ENCODE data around the gene LGALS7B. TPM values are rescaled to one million over a fixed set of nuclear protein-coding genes. Genes with fewer than 3 reads are reported as not detected.

The LGALS7B gene
- total and polyA plus RNA-seq, 2 of the 4 experiments (the other 2 are of a cell fraction): not detected

- in situ Hi-C loops (cut with MboI; ENCODE audit: low sequenced_read_pairs) (loop anchor here (25.0 kb wide), 1 partner anchor 171 kb away; the partner anchor contains the start of gene CCER2), dilution Hi-C loops (cut with HindIII; ENCODE audit: low sequenced_read_pairs, unreplicated experiment) (no loop called here), intact Hi-C loops (cut with micrococcal nuclease) (no loop called here)
- H3K18ac ChIP-seq (ENCODE audit: low read depth, low read length): no peak overlapping the region
- no peak overlapping the region for H3K56ac ChIP-seq (ENCODE audit: extremely low read depth, insufficient read depth, low read length)
- no peak overlapping the region for H4K5ac ChIP-seq (ENCODE audit: low read depth, low read length)
- H2AFZ ChIP-seq (replicated peaks; ENCODE audit: low read length, poor library complexity): peak overlapping the region; percentile 67
- DNase-seq (no peak), ATAC-seq (ENCODE audit: low read depth) (no peak)
- no peaks in the 10 kb centered on the region for H3K4me1 ChIP-seq (ENCODE audit: control insufficient read depth, insufficient read depth, low read length)
- no peak overlapping the region for H3K4me2 ChIP-seq (ENCODE audit: low read depth, low read length)
- TF ChIP-seq ELK1 (IDR thresholded peaks at IDR 0.05; ENCODE audit: borderline replicate concordance, low read depth, low read length): no peak
- no peak for TF ChIP-seq MAZ (IDR thresholded peaks at IDR 0.05; ENCODE audit: borderline replicate concordance, low read depth, low read length)
- TF ChIP-seq RFX5 (IDR thresholded peaks at IDR 0.05; ENCODE audit: low read depth, low read length): no peak
- no peak for TF ChIP-seq POLR2A (IDR thresholded peaks at IDR 0.05; ENCODE audit: low read depth, low read length)
- no peak for TF ChIP-seq CHD1 (IDR thresholded peaks at IDR 0.05; ENCODE audit: low read depth, low read length)
- TF ChIP-seq MXI1 (IDR thresholded peaks at IDR 0.05; ENCODE audit: borderline replicate concordance, low read depth, low read length): no peak
- no peak for TF ChIP-seq SMC3 (IDR thresholded peaks at IDR 0.05; ENCODE audit: low read depth, low read length)
- TF ChIP-seq CTCF (conservative IDR thresholded peaks at IDR 0.05; ENCODE audit: low read depth, low read length): no peak
- TF ChIP-seq FOS (IDR thresholded peaks at IDR 0.05; ENCODE audit: low read depth, low read length): no peak
- H2BK20ac ChIP-seq (ENCODE audit: low read depth, low read length): no peak overlapping the region
- H4K91ac ChIP-seq (ENCODE audit: insufficient read depth, low read depth, low read length): no peak overlapping the region
- H3K4me3 ChIP-seq (ENCODE audit: insufficient read depth, low read depth, low read length): no peak overlapping the region
- no peak overlapping the region for H2BK15ac ChIP-seq (ENCODE audit: low read depth, low read length)
- H3K23ac ChIP-seq (ENCODE audit: low read depth, low read length): no peak overlapping the region
- CTCF ChIA-PET: no interaction called here
- no peaks in the 10 kb centered on the region for H3K9me3 ChIP-seq (ENCODE audit: control insufficient read depth, insufficient read depth, low read length)
- H3K9ac ChIP-seq (ENCODE audit: low read depth, low read length): no peak overlapping the region
- no peaks in the 10 kb centered on the region for H3K79me1 ChIP-seq (ENCODE audit: low read depth in 1 of 2, low read length in 2 of 2)
- H3K9me1 ChIP-seq (ENCODE audit: insufficient read depth, low read length): no peaks in the 10 kb centered on the region
- no TSS peak for BruUV-seq (replicated peaks)
- no peak overlapping the region for H3K27ac ChIP-seq (ENCODE audit: insufficient read depth, low read length)
- H3K4ac ChIP-seq (ENCODE audit: low read depth, low read length): no peak overlapping the region
- no peak overlapping the region for H2AK5ac ChIP-seq (ENCODE audit: low read depth, low read length)
- no peaks in the 10 kb centered on the region for H3K36me3 ChIP-seq (ENCODE audit: control insufficient read depth, insufficient read depth, low read length)
- no peak overlapping the region for H2BK120ac ChIP-seq (ENCODE audit: low read depth, low read length)
- POLR2A ChIA-PET (ENCODE audit: unreplicated experiment): no interaction called here
- 85% methylated on average over 15 of the region's 15 CpGs; no CpG with 5 or more reads in 1 of the 2 experiments for WGBS, 2 experiments (ENCODE audit: extremely low coverage in 2 of 2, insufficient read length in 1 of 2)
- no peak overlapping the region for H3K14ac ChIP-seq (replicated peaks; ENCODE audit: low read depth, low read length)
- no peak overlapping the region for H2BK5ac ChIP-seq (ENCODE audit: low read depth, low read length, poor library complexity, severe bottlenecking)
- H2AK9ac ChIP-seq (replicated peaks; ENCODE audit: low read depth, low read length, poor library complexity): no peak overlapping the region
- H3K27me3 ChIP-seq (ENCODE audit: control insufficient read depth, insufficient read depth, low read length): no peaks in the 10 kb centered on the region; the same call in 1 of the 2 replicates
- no peaks in the 10 kb centered on the region for H4K20me1 ChIP-seq (ENCODE audit: insufficient read depth, low read length)
- no peak overlapping the region for H4K8ac ChIP-seq (ENCODE audit: low read depth in 2 of 2, low read length in 2 of 2)
Measured at GRCh38 chr19:38741670-38742069, 47.3 kb upstream of the LGALS7B start.
